ENCODE data around the gene TGFBR2. TPM values are rescaled to one million over a fixed set of nuclear protein-coding genes. Genes with fewer than 3 reads are reported as not detected.

The TGFBR2 gene
- polyA plus RNA-seq, 1 of the 3 experiments (the other 2 are of a cell fraction), result 48.3 TPM

DNA sequence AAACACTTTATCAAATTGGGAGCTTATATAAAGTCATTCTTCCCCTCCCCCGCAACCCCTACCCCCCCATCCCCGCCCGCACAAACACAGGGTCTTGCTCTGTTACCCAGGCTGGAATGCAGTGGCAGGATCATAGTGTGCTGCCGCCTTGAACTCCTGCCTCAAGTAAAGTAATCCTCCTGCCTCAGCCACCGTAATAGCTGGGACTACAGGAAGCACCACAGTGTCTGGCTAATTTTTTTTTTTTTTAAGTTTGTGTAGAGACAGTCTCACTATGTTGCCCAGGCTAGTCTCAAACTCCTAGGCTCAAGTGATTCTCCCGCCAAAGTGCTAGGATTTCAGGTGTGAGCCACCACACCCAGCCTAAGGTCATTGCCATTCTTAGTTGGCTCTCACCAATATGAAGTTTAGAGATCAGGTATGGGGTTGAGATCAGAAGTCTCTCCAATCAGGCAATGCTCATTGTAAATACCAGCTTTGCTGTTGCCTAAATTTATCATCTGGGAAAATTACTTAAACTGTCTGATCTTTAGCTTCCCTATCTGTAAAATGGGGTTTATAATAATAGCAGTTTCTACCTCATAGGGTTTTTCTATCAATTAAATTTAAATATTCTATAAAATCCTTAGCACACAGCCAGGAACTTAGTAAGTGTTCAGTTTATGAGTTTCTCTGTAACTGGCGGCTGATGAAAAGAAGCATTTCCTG lies 60.3 kb downstream of the TGFBR2 start:
- Histone ChIP-seq H3K27ac (ENCODE audit: low read depth in 2 of 2, low read length in 1 of 2) (no peak overlapping the region), H3K79me2 (ENCODE audit: insufficient read depth) (peaks cover 62% of the 10 kb centered on the region)
- CTCF ChIA-PET, result no interaction called here

DNA sequence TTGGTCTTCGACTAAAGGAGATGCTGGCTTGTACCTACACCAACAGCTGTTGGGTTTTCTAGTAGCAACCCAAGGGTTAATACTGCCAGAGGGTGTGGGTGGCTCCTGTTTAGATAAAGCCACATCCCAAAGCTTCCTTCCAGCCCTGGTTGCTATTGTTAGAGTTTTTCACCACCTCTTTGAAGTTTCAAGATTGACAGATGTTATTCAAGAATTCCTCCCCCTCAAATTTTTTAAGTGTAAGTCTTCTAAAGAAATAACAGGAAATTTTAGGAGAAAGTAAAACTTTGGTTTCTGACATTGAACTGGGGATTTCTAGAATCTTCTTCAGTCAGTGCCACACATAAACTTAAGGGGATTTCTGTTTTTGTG lies 60.9 kb downstream of the TGFBR2 start:
- WGBS (ENCODE audit: low lambda C conversion rate), result 100% methylated on average over 1 of the region's 1 CpG
- Histone ChIP-seq H2AFZ (ENCODE audit: low read depth) (no peak overlapping the region), H3K4me1 (ENCODE audit: control insufficient read depth in 1 of 2, insufficient read depth in 2 of 2, low read depth in 1 of 2, low read length in 1 of 2) (peaks cover 0 to 35% of the 10 kb centered on the region in 2 experiments; a peak in 3 of 4 replicates), H4K20me1 (ENCODE audit: insufficient read depth) (no peaks in the 10 kb centered on the region), H3K9me3 (no peaks in the 10 kb centered on the region), H3K27me3 (ENCODE audit: insufficient read depth) (no peaks in the 10 kb centered on the region), H3K9ac (no peak overlapping the region), H3F3A (replicated peaks; ENCODE audit: insufficient read depth) (no peaks in the 10 kb centered on the region), H3K9me2 (no peaks in the 10 kb centered on the region), H3K4me3 (ENCODE audit: low read depth in 2 of 2, low read length in 1 of 2) (no peak overlapping the region), H3K79me2 (ENCODE audit: insufficient read depth) (peaks cover 62% of the 10 kb centered on the region), H3K4me2 (no peak overlapping the region), H3K27ac (ENCODE audit: low read depth in 2 of 2, low read length in 1 of 2) (no peak overlapping the region), H3K36me3 (replicated peaks in 1 of 2; ENCODE audit: control insufficient read depth in 1 of 2, insufficient read depth in 2 of 2, low read length in 1 of 2) (peaks cover 17 to 63% of the 10 kb centered on the region in 2 experiments)
- no peak for DNase-seq
- ChIA-PET CTCF (no interaction called here), POLR2A (no interaction called here)
- TF ChIP-seq GATA2 (CRISPR knock-in tag; IDR thresholded peaks at IDR 0.05) (no peak), TEAD4 (IDR thresholded peaks at IDR 0.05; ENCODE audit: borderline replicate concordance, insufficient read depth) (no peak), MEF2A (IDR thresholded peaks at IDR 0.05; ENCODE audit: borderline replicate concordance, low read depth) (no peak)
- TF ChIP-seq, protein P1, sequence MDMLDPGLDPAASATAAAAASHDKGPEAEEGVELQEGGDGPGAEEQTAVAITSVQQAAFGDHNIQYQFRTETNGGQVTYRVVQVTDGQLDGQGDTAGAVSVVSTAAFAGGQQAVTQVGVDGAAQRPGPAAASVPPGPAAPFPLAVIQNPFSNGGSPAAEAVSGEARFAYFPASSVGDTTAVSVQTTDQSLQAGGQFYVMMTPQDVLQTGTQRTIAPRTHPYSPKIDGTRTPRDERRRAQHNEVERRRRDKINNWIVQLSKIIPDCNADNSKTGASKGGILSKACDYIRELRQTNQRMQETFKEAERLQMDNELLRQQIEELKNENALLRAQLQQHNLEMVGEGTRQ (IDR thresholded peaks at IDR 0.05; ENCODE audit: borderline replicate concordance, low read depth, low read length), result no peak
- TF ChIP-seq, protein P2, sequence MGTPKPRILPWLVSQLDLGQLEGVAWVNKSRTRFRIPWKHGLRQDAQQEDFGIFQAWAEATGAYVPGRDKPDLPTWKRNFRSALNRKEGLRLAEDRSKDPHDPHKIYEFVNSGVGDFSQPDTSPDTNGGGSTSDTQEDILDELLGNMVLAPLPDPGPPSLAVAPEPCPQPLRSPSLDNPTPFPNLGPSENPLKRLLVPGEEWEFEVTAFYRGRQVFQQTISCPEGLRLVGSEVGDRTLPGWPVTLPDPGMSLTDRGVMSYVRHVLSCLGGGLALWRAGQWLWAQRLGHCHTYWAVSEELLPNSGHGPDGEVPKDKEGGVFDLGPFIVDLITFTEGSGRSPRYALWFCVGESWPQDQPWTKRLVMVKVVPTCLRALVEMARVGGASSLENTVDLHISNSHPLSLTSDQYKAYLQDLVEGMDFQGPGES (IDR thresholded peaks at IDR 0.05; ENCODE audit: low read depth, low read length), result no peak

More for the DNA sequence above, 60.3 kb downstream of the TGFBR2 start:
- no peaks in the 10 kb centered on the region for H3K9me3 ChIP-seq
- TF ChIP-seq CHD2 (IDR thresholded peaks at IDR 0.05; ENCODE audit: low read length, partially characterized antibody) (no peak), RFX5 (IDR thresholded peaks at IDR 0.05; ENCODE audit: low read length) (no peak), GATA2 (CRISPR knock-in tag; IDR thresholded peaks at IDR 0.05) (no peak), RCOR1 (IDR thresholded peaks at IDR 0.05; ENCODE audit: low read length) (no peak), NRF1 (IDR thresholded peaks at IDR 0.05; ENCODE audit: low read depth, low read length) (no peak), RXRA (IDR thresholded peaks at IDR 0.05; ENCODE audit: borderline replicate concordance, low read depth) (no peak), RAD21 (IDR thresholded peaks at IDR 0.05; ENCODE audit: low read length) (no peak)
- TF ChIP-seq, protein P3, sequence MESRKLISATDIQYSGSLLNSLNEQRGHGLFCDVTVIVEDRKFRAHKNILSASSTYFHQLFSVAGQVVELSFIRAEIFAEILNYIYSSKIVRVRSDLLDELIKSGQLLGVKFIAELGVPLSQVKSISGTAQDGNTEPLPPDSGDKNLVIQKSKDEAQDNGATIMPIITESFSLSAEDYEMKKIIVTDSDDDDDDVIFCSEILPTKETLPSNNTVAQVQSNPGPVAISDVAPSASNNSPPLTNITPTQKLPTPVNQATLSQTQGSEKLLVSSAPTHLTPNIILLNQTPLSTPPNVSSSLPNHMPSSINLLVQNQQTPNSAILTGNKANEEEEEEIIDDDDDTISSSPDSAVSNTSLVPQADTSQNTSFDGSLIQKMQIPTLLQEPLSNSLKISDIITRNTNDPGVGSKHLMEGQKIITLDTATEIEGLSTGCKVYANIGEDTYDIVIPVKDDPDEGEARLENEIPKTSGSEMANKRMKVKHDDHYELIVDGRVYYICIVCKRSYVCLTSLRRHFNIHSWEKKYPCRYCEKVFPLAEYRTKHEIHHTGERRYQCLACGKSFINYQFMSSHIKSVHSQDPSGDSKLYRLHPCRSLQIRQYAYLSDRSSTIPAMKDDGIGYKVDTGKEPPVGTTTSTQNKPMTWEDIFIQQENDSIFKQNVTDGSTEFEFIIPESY (IDR thresholded peaks at IDR 0.05; ENCODE audit: borderline replicate concordance, low read depth), result no peak
- TF ChIP-seq, protein P4, sequence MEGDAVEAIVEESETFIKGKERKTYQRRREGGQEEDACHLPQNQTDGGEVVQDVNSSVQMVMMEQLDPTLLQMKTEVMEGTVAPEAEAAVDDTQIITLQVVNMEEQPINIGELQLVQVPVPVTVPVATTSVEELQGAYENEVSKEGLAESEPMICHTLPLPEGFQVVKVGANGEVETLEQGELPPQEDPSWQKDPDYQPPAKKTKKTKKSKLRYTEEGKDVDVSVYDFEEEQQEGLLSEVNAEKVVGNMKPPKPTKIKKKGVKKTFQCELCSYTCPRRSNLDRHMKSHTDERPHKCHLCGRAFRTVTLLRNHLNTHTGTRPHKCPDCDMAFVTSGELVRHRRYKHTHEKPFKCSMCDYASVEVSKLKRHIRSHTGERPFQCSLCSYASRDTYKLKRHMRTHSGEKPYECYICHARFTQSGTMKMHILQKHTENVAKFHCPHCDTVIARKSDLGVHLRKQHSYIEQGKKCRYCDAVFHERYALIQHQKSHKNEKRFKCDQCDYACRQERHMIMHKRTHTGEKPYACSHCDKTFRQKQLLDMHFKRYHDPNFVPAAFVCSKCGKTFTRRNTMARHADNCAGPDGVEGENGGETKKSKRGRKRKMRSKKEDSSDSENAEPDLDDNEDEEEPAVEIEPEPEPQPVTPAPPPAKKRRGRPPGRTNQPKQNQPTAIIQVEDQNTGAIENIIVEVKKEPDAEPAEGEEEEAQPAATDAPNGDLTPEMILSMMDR (IDR thresholded peaks at IDR 0.05), result no peak
- POLR2A ChIA-PET, result no interaction called here
- no peak overlapping the region for H3K4me2 ChIP-seq
- WGBS (ENCODE audit: low lambda C conversion rate), result 90% methylated on average over 5 of the region's 7 CpGs
- H3F3A ChIP-seq (replicated peaks; ENCODE audit: insufficient read depth), result no peaks in the 10 kb centered on the region
- H3K4me1 ChIP-seq (ENCODE audit: control insufficient read depth in 1 of 2, insufficient read depth in 2 of 2, low read depth in 1 of 2, low read length in 1 of 2), result peaks cover 0 to 35% of the 10 kb centered on the region in 2 experiments; a peak in 3 of 4 replicates
- no peak overlapping the region for H3K4me3 ChIP-seq (ENCODE audit: low read depth in 2 of 2, low read length in 1 of 2)
- no peak overlapping the region for H3K9ac ChIP-seq
- H3K36me3 ChIP-seq (replicated peaks in 1 of 2; ENCODE audit: control insufficient read depth in 1 of 2, insufficient read depth in 2 of 2, low read length in 1 of 2), result peaks cover 12 to 64% of the 10 kb centered on the region in 2 experiments
- DNase-seq, result no peak
- no peaks in the 10 kb centered on the region for H3K9me2 ChIP-seq
- H2AFZ ChIP-seq (ENCODE audit: low read depth), result no peak overlapping the region
- H3K27me3 ChIP-seq (ENCODE audit: insufficient read depth), result no peaks in the 10 kb centered on the region
- H4K20me1 ChIP-seq (ENCODE audit: insufficient read depth), result no peaks in the 10 kb centered on the region
